GM12801 (cell line): Measurements from ENCODE around the gene FRMPD2.

Source experiments
- CTCF ChIP-seq: IDR thresholded peaks from one replicate; pipeline ENCODE4 v1.5.1; 2011; ENCODE audit warnings: control low read depth; ENCODE audit not compliant: insufficient read length; ENCODE audit errors: extremely low read depth

Gene FRMPD2

GRCh38 chr10:48242171-48242904, 32.2 kb downstream of the FRMPD2 start:
- TF ChIP-seq CTCF: no peak

- no peak for TF ChIP-seq CTCF
These were observed 33.2 kb downstream of the FRMPD2 start for GRCh38 chr10:48241332-48241731.

DNA sequence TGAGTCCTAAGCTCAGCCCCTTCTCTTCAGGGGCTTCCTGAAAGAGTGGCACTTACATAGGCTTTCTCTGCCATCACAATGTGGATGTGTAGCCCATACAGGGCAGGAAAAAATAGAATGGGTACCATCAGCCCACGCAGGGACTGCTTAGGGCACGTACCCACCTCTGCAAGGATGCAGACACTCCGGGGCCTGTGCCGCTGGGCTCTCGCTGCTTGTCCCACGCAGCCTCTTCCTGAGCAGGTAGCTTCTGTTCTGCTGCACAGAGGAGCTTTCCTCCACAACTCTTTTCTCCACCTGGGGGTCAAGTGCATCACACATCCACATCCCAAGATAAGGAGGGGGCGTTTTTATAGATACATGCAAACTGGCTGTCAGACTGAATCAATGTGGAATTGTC, 34.3 kb downstream of the FRMPD2 start:
- no peak for TF ChIP-seq CTCF

DNA sequence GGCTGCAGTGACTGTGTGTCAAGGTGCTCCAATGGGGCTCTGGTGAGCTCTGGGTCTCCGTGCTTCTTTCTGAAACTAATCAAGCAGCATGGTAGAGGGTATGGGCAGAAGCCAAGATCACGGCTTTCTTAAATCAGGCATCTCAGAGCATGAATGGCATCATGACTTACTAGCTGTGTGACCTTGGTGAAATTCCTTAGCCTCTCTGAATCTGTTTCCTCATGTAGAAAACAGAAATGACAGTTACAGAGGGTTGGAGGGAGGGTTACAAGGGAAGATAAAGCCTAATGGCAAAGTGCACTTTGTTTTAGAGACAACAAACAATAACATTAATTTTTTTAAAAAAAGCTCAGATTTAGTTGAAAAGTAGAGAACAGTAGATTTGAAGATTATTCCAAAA, 34.9 kb downstream of the FRMPD2 start:
- no peak for TF ChIP-seq CTCF

GRCh38 chr10:48238826-48239520, 35.5 kb downstream of the FRMPD2 start:
- no peak for TF ChIP-seq CTCF

DNA sequence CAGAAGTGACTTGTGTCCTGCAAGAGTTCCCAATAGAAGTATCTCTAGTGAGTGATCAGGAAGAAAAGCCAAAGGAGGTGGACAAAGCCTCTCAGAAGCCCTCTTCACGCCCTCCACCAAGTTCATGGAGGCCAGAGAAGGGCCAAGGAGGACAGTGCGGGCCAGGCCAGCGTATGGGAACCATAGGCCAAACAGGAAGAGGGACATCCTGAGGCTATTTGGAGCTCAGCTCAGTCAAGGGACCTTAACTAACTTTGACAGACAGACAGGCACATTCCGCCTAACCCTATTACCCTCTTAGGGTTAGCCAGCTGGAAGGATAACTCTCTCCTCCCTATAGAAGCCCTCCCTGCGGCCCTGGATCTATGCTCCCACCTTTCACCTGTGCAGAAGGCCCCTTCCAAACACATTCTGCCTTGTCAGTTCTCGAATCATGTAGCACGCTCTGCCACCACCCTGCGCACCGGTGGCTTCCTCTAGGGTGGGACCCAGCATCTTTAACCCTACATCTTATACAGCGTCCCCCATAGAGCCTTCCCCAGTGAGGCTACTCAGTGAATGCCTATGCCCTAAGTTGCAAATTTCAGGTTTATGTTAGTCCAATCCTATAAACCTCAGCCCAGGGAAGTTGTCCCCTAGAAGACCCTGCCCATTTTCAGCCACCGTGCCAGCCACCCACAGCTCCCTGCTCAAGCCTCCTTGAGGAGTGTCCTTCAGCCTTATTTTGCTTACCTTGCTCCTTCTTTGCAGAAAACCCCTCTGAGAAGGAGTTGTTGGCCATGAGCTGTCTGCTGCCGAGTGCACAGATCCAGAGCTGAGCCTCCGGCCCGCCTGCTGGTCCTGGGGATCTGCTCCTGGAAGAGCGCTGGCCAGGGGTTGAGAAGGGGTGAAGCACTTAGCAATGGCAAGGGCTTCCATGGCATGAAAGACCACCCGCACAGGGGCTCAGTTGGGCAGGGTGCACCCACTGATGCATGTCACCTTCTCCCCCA, 36.9 kb downstream of the FRMPD2 start:
- TF ChIP-seq CTCF: no peak

DNA sequence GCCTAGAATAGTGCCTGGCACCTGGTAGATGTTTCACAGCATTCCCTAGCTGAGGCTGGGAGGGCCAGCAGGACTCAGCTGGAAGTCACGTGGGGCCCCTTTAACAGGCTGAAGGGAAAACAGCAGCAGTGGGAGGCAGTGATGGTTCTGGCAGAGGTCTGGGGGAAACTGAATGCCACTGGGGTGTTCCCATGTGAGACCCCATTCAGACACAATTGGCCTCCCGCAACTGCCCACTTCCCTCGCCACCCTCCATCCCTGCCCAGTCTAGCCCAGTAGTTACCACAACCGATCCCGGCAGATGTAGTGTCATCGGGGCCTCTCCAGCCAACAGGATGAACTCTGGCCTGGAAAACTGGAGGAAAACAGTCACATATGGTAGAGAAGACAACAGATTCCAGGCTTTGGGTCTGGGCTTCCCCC, 38.3 kb downstream of the FRMPD2 start:
- TF ChIP-seq CTCF: no peak
